Measurements from ENCODE around the gene DCST2. TPM values are rescaled to one million over a fixed set of nuclear protein-coding genes. Genes with fewer than 3 reads are reported as not detected.

DCST2 gene
- total and polyA plus RNA-seq, 9 of the 15 experiments (the other 6 are each of a cell fraction or from before 2014, with no cell fraction given) = 0.09 to 0.49 (median 0.11) TPM; not detected in 3

GRCh38 chr1:154998818-154999570, 34.6 kb downstream of the DCST2 start:
- H3K4me2 ChIP-seq (ENCODE audit: insufficient read depth, low read length) = peak overlapping the region; percentile 85
- in situ Hi-C loops (cut with MboI) (no loop called here), intact Hi-C loops (cut with micrococcal nuclease) (no loop called here)
- peak overlapping the region; percentile 71 for H3K4me3 ChIP-seq
- peak; percentile 25 for ATAC-seq
- H3K36me3 ChIP-seq (ENCODE audit: control insufficient read depth, insufficient read depth, low read length) = peaks cover 3% of the 10 kb centered on the region; the same call in 1 of the 3 replicates
- peak overlapping the region; percentile 53 to 96; a peak in 3 of 4 replicates for H3K9ac ChIP-seq (ENCODE audit: insufficient read depth in 1 of 2, low read depth in 2 of 2, low read length in 2 of 2)
- H3K79me2 ChIP-seq (ENCODE audit: control insufficient read depth, insufficient read depth, low read length) = peaks cover 21% of the 10 kb centered on the region
- POLR2A ChIA-PET = interaction anchor here (0.6 to 8.2 kb wide), 11 partner anchors 10 to 92 kb away, joined by 3 to 80 read pairs (median 3); partner anchors contain the start of genes FLAD1 and SHC1
- 16% methylated on average over 39 of the region's 40 CpGs for WGBS (ENCODE audit: insufficient coverage, low coverage, missing lambda C conversion rate)
- no TSS peak for BruUV-seq (replicated peaks)
- H3K27me3 ChIP-seq (ENCODE audit: control insufficient read depth in 2 of 2, insufficient read depth in 2 of 2, low read length in 2 of 2) = no peaks in the 10 kb centered on the region
- peak overlapping the region; percentile 94 for H2AFZ ChIP-seq (ENCODE audit: low read depth, low read length)
- FAIRE-seq = peak; percentile 90
- peaks cover 32 to 59% of the 10 kb centered on the region in 2 experiments for H3K4me1 ChIP-seq (replicated peaks in 1 of 2; ENCODE audit: control insufficient read depth in 2 of 2, insufficient read depth in 2 of 2, low read length in 2 of 2)
- no peaks in the 10 kb centered on the region for H3K9me1 ChIP-seq (ENCODE audit: control insufficient read depth, insufficient read depth, low read length)
- CTCF ChIA-PET (ENCODE audit: low intra/inter-chr PET ratio) = interaction anchor here (0.7 to 1.8 kb wide), 7 partner anchors 16 to 575 kb away, joined by 3 to 5 read pairs (median 3); partner anchors contain the start of genes FLAD1 and PBXIP1
- no peaks in the 10 kb centered on the region for H4K20me1 ChIP-seq (replicated peaks; ENCODE audit: control insufficient read depth, insufficient read depth, low read length)
- peak; percentile 69 to 90 (median 74) for DNase-seq (ENCODE audit: extremely low read depth in 1 of 4, low spot score in 3 of 4)
- no peaks in the 10 kb centered on the region for H3K9me3 ChIP-seq (replicated peaks; ENCODE audit: control insufficient read depth, insufficient read depth, low read depth, low read length)
- peak overlapping the region; percentile 97 for H3K27ac ChIP-seq (ENCODE audit: extremely low read depth, low read depth, low read length)
- no peak for TF ChIP-seq ZNF282 (CRISPR knock-in tag; IDR thresholded peaks at IDR 0.05)
- no peak for TF ChIP-seq FIP1L1 (IDR thresholded peaks at IDR 0.05; ENCODE audit: low read depth, low read length, poor library complexity, severe bottlenecking)
- TF ChIP-seq, protein P1, sequence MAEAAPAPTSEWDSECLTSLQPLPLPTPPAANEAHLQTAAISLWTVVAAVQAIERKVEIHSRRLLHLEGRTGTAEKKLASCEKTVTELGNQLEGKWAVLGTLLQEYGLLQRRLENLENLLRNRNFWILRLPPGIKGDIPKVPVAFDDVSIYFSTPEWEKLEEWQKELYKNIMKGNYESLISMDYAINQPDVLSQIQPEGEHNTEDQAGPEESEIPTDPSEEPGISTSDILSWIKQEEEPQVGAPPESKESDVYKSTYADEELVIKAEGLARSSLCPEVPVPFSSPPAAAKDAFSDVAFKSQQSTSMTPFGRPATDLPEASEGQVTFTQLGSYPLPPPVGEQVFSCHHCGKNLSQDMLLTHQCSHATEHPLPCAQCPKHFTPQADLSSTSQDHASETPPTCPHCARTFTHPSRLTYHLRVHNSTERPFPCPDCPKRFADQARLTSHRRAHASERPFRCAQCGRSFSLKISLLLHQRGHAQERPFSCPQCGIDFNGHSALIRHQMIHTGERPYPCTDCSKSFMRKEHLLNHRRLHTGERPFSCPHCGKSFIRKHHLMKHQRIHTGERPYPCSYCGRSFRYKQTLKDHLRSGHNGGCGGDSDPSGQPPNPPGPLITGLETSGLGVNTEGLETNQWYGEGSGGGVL (CRISPR knock-in tag; IDR thresholded peaks at IDR 0.05) = no peak
- TF ChIP-seq NFIX (CRISPR knock-in tag; IDR thresholded peaks at IDR 0.05; ENCODE audit: low read depth) = no peak
- peak; percentile 21; the same call in 1 of the 2 replicates for TF ChIP-seq MTA3 (IDR thresholded peaks at IDR 0.05; ENCODE audit: borderline replicate concordance)
- no peak for TF ChIP-seq CEBPZ (IDR thresholded peaks at IDR 0.05; ENCODE audit: borderline replicate concordance, low read depth, low read length)
- TF ChIP-seq, protein P2, sequence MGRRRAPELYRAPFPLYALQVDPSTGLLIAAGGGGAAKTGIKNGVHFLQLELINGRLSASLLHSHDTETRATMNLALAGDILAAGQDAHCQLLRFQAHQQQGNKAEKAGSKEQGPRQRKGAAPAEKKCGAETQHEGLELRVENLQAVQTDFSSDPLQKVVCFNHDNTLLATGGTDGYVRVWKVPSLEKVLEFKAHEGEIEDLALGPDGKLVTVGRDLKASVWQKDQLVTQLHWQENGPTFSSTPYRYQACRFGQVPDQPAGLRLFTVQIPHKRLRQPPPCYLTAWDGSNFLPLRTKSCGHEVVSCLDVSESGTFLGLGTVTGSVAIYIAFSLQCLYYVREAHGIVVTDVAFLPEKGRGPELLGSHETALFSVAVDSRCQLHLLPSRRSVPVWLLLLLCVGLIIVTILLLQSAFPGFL (CRISPR knock-in tag; IDR thresholded peaks at IDR 0.05) = no peak
- no peak for TF ChIP-seq SREBF1 (IDR thresholded peaks at IDR 0.05; ENCODE audit: borderline replicate concordance, low read depth, low read length)
- TF ChIP-seq ZKSCAN3 (CRISPR knock-in tag; IDR thresholded peaks at IDR 0.05) = no peak
- TF ChIP-seq ZNF740 (CRISPR knock-in tag; IDR thresholded peaks at IDR 0.05) = no peak
- no peak for TF ChIP-seq ZNF740 (tag; IDR thresholded peaks at IDR 0.05)
- no peak for TF ChIP-seq ETV6 (IDR thresholded peaks at IDR 0.05; ENCODE audit: borderline replicate concordance in 1 of 2, low read depth in 2 of 2, low read length in 1 of 2)
- no peak for TF ChIP-seq ETV6 (CRISPR knock-in tag; IDR thresholded peaks at IDR 0.05; ENCODE audit: borderline replicate concordance)

Data from K562 (cell line).